IMR-90 (cell line): ENCODE data around the gene KIF1A. TPM values are rescaled to one million over a fixed set of nuclear protein-coding genes. Genes with fewer than 3 reads are reported as not detected.

Experiments used
- ATAC-seq: fragments of 200-7000 bp; cut with Tn5 transposase; 2 replicates; pipeline ENCODE4 v1.9.1; 2020; ENCODE audit warnings: low read depth, mild to moderate bottlenecking, moderate library complexity
- BruUV-seq: library from RNA; stranded (reverse); fragments of 400-500 nt; replicated peaks from 2 replicates; lab custom pipeline; 2021; lab: Mats Ljungman, UMichigan
- CTCF ChIA-PET: fragments of 300-600 bp; formaldehyde crosslinking; extraction: SDS; loops from one replicate; lab custom pipeline; 2021; ENCODE audit warnings: antibody characterized with exemption; lab: Yijun Ruan, JAX
- POLR2A ChIA-PET: fragments of 300-600 bp; sonication (Branson Sonifier 250); formaldehyde crosslinking; loops from one replicate; lab custom pipeline; 2022; ENCODE audit warnings: antibody characterized with exemption; ENCODE audit not compliant: unreplicated experiment; lab: Charles Lee
- DNase-seq: peaks from one replicate; pipeline ENCODE4 v3.0.0; 2013
- H2AFZ ChIP-seq: replicated peaks from 2 replicates; pipeline ENCODE3; 2013; ENCODE audit warnings: low read length, mild to moderate bottlenecking; ENCODE audit not compliant: poor library complexity
- H2AK5ac ChIP-seq: 2 replicates; pipeline ENCODE4 v1.6.1; 2013; ENCODE audit warnings: low read depth, low read length, inconsistent platforms
- H2AK9ac ChIP-seq: replicated peaks from 2 replicates; pipeline ENCODE3; 2013; ENCODE audit warnings: mild to moderate bottlenecking, low read depth, low read length, moderate library complexity; ENCODE audit not compliant: poor library complexity
- H2BK120ac ChIP-seq: 2 replicates; pipeline ENCODE4 v1.6.1; 2013; ENCODE audit warnings: low read depth, low read length, inconsistent platforms
- H2BK15ac ChIP-seq: 3 replicates; pipeline ENCODE4 v1.6.1; 2013; ENCODE audit warnings: low read depth, low read length, inconsistent platforms
- H2BK20ac ChIP-seq: 2 replicates; pipeline ENCODE4 v1.6.1; 2013; ENCODE audit warnings: low read depth, mild to moderate bottlenecking, inconsistent platforms, low read length, moderate library complexity
- H2BK5ac ChIP-seq: 2 replicates; pipeline ENCODE4 v1.6.1; 2013; ENCODE audit warnings: mild to moderate bottlenecking, low read depth, low read length, inconsistent platforms; ENCODE audit not compliant: poor library complexity, severe bottlenecking
- H3K14ac ChIP-seq: replicated peaks from 2 replicates; pipeline ENCODE4 v1.6.1; 2013; ENCODE audit warnings: low read depth, low read length, inconsistent platforms
- H3K18ac ChIP-seq: 2 replicates; pipeline ENCODE4 v1.6.1; 2013; ENCODE audit warnings: low read depth, low read length, control low read depth
- H3K23ac ChIP-seq: 2 replicates; pipeline ENCODE4 v1.6.1; 2013; ENCODE audit warnings: low read depth, low read length, inconsistent platforms
- H3K27ac ChIP-seq: 2 replicates; pipeline ENCODE4 v1.5.1; 2013; ENCODE audit warnings: mild to moderate bottlenecking, control low read depth, low read length; ENCODE audit not compliant: insufficient read depth
- H3K27me3 ChIP-seq: 2 replicates; pipeline ENCODE4 v1.6.1; 2013; ENCODE audit warnings: low read length; ENCODE audit not compliant: control insufficient read depth, insufficient read depth
- H3K36me3 ChIP-seq: 2 replicates; pipeline ENCODE4 v1.6.1; 2013; ENCODE audit warnings: low read length, mixed read lengths; ENCODE audit not compliant: control insufficient read depth, insufficient read depth
- H3K4ac ChIP-seq: 2 replicates; pipeline ENCODE4 v1.6.1; 2013; ENCODE audit warnings: low read depth, low read length, inconsistent platforms
- H3K4me1 ChIP-seq: 2 replicates; pipeline ENCODE4 v1.6.1; 2013; ENCODE audit warnings: low read length, mixed read lengths; ENCODE audit not compliant: control insufficient read depth, insufficient read depth
- H3K4me2 ChIP-seq: 2 replicates; pipeline ENCODE4 v1.6.1; 2013; ENCODE audit warnings: low read depth, mild to moderate bottlenecking, control low read depth, low read length, moderate library complexity
- H3K4me3 ChIP-seq: 2 replicates; pipeline ENCODE4 v1.5.1; 2013; ENCODE audit warnings: low read depth, mild to moderate bottlenecking, control low read depth, low read length, moderate library complexity; ENCODE audit not compliant: insufficient read depth
- H3K56ac ChIP-seq: 2 replicates; pipeline ENCODE4 v1.6.1; 2013; ENCODE audit warnings: low read length, inconsistent platforms; ENCODE audit not compliant: insufficient read depth; ENCODE audit errors: extremely low read depth
- H3K79me1 ChIP-seq, 2 experiments: 2 replicates each; pipeline ENCODE4 v1.6.1; 2013; ENCODE audit warnings: low read length in 2 of 2, inconsistent platforms in 1 of 2, low read depth in 1 of 2
- H3K9ac ChIP-seq: 2 replicates; pipeline ENCODE4 v1.6.1; 2013; ENCODE audit warnings: low read depth, low read length, control low read depth
- H3K9me1 ChIP-seq: 2 replicates; pipeline ENCODE4 v1.6.1; 2013; ENCODE audit warnings: low read length, inconsistent platforms; ENCODE audit not compliant: insufficient read depth
- H3K9me3 ChIP-seq: 2 replicates; pipeline ENCODE4 v1.6.1; 2013; ENCODE audit warnings: low read length; ENCODE audit not compliant: control insufficient read depth, insufficient read depth
- H4K20me1 ChIP-seq: 2 replicates; pipeline ENCODE4 v1.6.1; 2013; ENCODE audit warnings: low read length, inconsistent platforms; ENCODE audit not compliant: insufficient read depth
- H4K5ac ChIP-seq: 2 replicates; pipeline ENCODE4 v1.6.1; 2013; ENCODE audit warnings: mild to moderate bottlenecking, low read depth, low read length, control low read depth
- H4K8ac ChIP-seq, 2 experiments: 2 replicates each; pipeline ENCODE4 v1.6.1; 2013; ENCODE audit warnings: low read depth in 2 of 2, low read length in 2 of 2, control low read depth in 1 of 2, inconsistent platforms in 1 of 2
- H4K91ac ChIP-seq: 2 replicates; pipeline ENCODE4 v1.6.1; 2013; ENCODE audit warnings: low read depth, low read length, inconsistent platforms; ENCODE audit not compliant: insufficient read depth
- BHLHE40 ChIP-seq: fragments of 150-350 bp; IDR thresholded peaks from 2 replicates; pipeline ENCODE4 v1.6.1; 2016; ENCODE audit warnings: mild to moderate bottlenecking, low read depth, low read length
- CEBPB ChIP-seq: IDR thresholded peaks from 2 replicates; pipeline ENCODE4 v1.6.1; 2012; ENCODE audit warnings: low read depth, low read length, improper control_type of control experiment
- CHD1 ChIP-seq: IDR thresholded peaks from 2 replicates; pipeline ENCODE4 v1.6.1; 2012; ENCODE audit warnings: low read depth, low read length, improper control_type of control experiment
- FOS ChIP-seq: fragments of 150-350 bp; IDR thresholded peaks from 2 replicates; pipeline ENCODE4 v1.6.1; 2016; ENCODE audit warnings: low read depth, low read length
- MAFK ChIP-seq: IDR thresholded peaks from 2 replicates; pipeline ENCODE4 v1.6.1; 2012; ENCODE audit warnings: low read depth, low read length, improper control_type of control experiment
- MAZ ChIP-seq: IDR thresholded peaks from 2 replicates; pipeline ENCODE4 v1.6.1; 2012; ENCODE audit warnings: low read depth, mild to moderate bottlenecking, low read length, improper control_type of control experiment, moderate library complexity, borderline replicate concordance
- MXI1 ChIP-seq: IDR thresholded peaks from 2 replicates; pipeline ENCODE4 v1.6.1; 2012; ENCODE audit warnings: low read depth, mild to moderate bottlenecking, low read length, moderate library complexity, borderline replicate concordance
- NFE2L2 ChIP-seq: fragments of 150-350 bp; IDR thresholded peaks from 2 replicates; pipeline ENCODE4 v1.6.1; 2016; ENCODE audit warnings: low read depth, mild to moderate bottlenecking, low read length
- POLR2A ChIP-seq: IDR thresholded peaks from 2 replicates; pipeline ENCODE4 v1.6.1; 2012; ENCODE audit warnings: mild to moderate bottlenecking, low read depth, low read length
- RAD21 ChIP-seq: IDR thresholded peaks from 2 replicates; pipeline ENCODE4 v1.6.1; 2012; ENCODE audit warnings: low read length, improper control_type of control experiment
- RCOR1 ChIP-seq: IDR thresholded peaks from 2 replicates; pipeline ENCODE4 v1.6.1; 2012; ENCODE audit warnings: mild to moderate bottlenecking, low read length, improper control_type of control experiment; ENCODE audit not compliant: insufficient replicate concordance
- RFX5 ChIP-seq: IDR thresholded peaks from 2 replicates; pipeline ENCODE4 v1.8.0; 2012; ENCODE audit warnings: low read depth, mild to moderate bottlenecking, low read length, moderate library complexity
- SMC3 ChIP-seq: fragments of 150-350 bp; IDR thresholded peaks from 2 replicates; pipeline ENCODE4 v1.6.1; 2016; ENCODE audit warnings: low read depth, mild to moderate bottlenecking, antibody characterized with exemption, low read length, moderate library complexity
- WGBS, 2 experiments: methylation state at CpG; one replicate each; pipeline versions ENCODE4 v1.1.5 to v1.1.7; 2013; ENCODE audit warnings: missing lambda C conversion rate in 2 of 2; ENCODE audit not compliant: insufficient read length in 1 of 2; ENCODE audit errors: extremely low coverage in 2 of 2; 5-methylcytosine and 5-hydroxymethylcytosine counted together
- dilution Hi-C: fragments of 300-500 bp; cut with HindIII; formaldehyde crosslinking; loops from one replicate; pipeline ENCODE4 v1.14.3; 2018; ENCODE audit warnings: low sequenced_read_pairs; ENCODE audit not compliant: unreplicated experiment
- in situ Hi-C: fragments of 300-500 bp; cut with MboI; formaldehyde crosslinking; loops from 3 replicates; pipeline ENCODE4 v1.14.3; 2019; ENCODE audit warnings: low sequenced_read_pairs, inconsistent platforms, mixed read lengths
- intact Hi-C: fragments of 100-400 bp; cut with micrococcal nuclease; formaldehyde crosslinking; loops from 2 replicates; pipeline ENCODE4 v1.10.0; 2022
- polyA plus RNA-seq, 3 experiments: library from polyadenylated mRNA; depleted of rRNA; stranded (reverse); fragments of >200 nt; gene quantifications; 2 replicates each; pipeline ENCODE4 v1.2.3, GENCODE V29; 2012; ENCODE audit warnings: low replicate concordance in 1 of 3
- total RNA-seq: library from RNA; depleted of rRNA; stranded (reverse); fragments of >200 nt; gene quantifications from 2 replicates; pipeline ENCODE4 v1.2.3, GENCODE V29; 2012
- TF ChIP-seq, protein P1 (sequence below): fragments of 150-350 bp; IDR thresholded peaks from 2 replicates; pipeline ENCODE4 v1.6.1; 2016; ENCODE audit warnings: low read depth, mild to moderate bottlenecking, low read length, moderate library complexity, borderline replicate concordance
- TF ChIP-seq, protein P2 (sequence below): conservative IDR thresholded peaks from 2 replicates; pipeline ENCODE4 v1.5.1; 2012; ENCODE audit warnings: mild to moderate bottlenecking, low read depth, low read length, improper control_type of control experiment
- TF ChIP-seq, protein P3 (sequence below): fragments of 150-350 bp; IDR thresholded peaks from 2 replicates; pipeline ENCODE4 v1.6.1; 2017; ENCODE audit warnings: mild to moderate bottlenecking, antibody characterized with exemption, low read length, low read depth

Gene KIF1A
- total and polyA plus RNA-seq, 2 of the 4 experiments (the other 2 are of a cell fraction), result under 0.01 TPM; not detected in 1

DNA sequence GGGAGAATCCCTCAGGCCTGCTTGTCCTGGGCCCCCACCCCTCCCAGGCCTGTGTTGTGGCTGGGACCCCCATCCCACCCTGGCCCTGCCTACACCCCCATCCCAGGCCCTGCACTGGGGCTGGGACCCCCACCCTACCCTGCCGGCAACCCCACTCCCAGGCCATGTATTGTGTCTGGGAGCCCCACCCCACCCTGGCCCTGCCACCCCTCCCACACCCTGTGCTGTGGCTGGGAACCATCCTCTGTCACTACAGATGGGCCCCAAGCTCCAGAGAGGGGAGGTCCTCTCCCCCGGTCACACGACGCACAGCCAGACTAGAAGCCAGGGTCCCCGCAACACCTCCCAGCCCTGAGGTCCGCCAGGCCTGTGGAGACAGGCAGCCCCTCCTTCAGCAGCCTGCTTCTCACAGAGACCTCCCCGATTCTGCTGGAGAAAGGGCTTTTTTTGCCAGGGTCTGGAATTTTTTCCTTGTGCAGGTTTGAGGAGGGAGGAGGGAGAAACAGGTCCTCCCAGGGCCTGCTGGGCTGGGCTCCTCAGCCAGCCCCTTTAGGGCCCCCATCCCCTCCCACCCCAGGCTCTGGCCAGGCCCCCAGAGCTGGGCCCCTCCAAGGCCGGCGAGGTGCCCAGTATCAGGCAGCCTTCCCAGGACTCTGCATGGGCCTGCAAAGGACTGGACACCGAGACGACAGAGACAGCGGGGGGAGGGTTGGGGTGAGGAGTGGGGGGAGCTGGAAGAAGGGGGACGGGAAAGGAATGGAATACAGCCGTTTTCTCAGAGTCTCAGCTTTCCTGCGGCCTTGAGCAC, 28.0 kb downstream of the KIF1A start:
- Histone ChIP-seq H3K4me1 (no peaks in the 10 kb centered on the region), H2AK5ac (no peak overlapping the region), H2AK9ac (no peak overlapping the region), H3K4me2 (no peak overlapping the region), H4K20me1 (no peaks in the 10 kb centered on the region), H2BK5ac (no peak overlapping the region), H4K8ac (no peak overlapping the region), H3K36me3 (no peaks in the 10 kb centered on the region), H4K5ac (no peak overlapping the region), H3K23ac (no peak overlapping the region), H3K18ac (no peak overlapping the region), H2BK20ac (no peak overlapping the region), H3K9ac (no peak overlapping the region), H3K27me3 (peaks cover 34% of the 10 kb centered on the region), H2BK120ac (no peak overlapping the region), H3K56ac (no peak overlapping the region), H3K79me1 (no peaks in the 10 kb centered on the region), H2BK15ac (no peak overlapping the region), H3K4me3 (no peak overlapping the region), H3K4ac (no peak overlapping the region), H3K9me1 (no peaks in the 10 kb centered on the region), H3K9me3 (no peaks in the 10 kb centered on the region), H2AFZ (no peak overlapping the region), H3K27ac (no peak overlapping the region), H4K91ac (no peak overlapping the region), H3K14ac (no peak overlapping the region)
- ChIA-PET CTCF (no interaction called here), POLR2A (no interaction called here)
- TF ChIP-seq RFX5, result no peak
- no peak for TF ChIP-seq SMC3
- TF ChIP-seq, protein P1, sequence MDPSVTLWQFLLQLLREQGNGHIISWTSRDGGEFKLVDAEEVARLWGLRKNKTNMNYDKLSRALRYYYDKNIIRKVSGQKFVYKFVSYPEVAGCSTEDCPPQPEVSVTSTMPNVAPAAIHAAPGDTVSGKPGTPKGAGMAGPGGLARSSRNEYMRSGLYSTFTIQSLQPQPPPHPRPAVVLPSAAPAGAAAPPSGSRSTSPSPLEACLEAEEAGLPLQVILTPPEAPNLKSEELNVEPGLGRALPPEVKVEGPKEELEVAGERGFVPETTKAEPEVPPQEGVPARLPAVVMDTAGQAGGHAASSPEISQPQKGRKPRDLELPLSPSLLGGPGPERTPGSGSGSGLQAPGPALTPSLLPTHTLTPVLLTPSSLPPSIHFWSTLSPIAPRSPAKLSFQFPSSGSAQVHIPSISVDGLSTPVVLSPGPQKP, result no peak
- no peak for TF ChIP-seq CEBPB
- TF ChIP-seq POLR2A, result no peak
- no peak for TF ChIP-seq MAFK
- TF ChIP-seq FOS, result no peak
- TF ChIP-seq MXI1, result no peak
- TF ChIP-seq MAZ, result no peak
- no peak for TF ChIP-seq BHLHE40
- TF ChIP-seq NFE2L2, result no peak
- TF ChIP-seq, protein P2, sequence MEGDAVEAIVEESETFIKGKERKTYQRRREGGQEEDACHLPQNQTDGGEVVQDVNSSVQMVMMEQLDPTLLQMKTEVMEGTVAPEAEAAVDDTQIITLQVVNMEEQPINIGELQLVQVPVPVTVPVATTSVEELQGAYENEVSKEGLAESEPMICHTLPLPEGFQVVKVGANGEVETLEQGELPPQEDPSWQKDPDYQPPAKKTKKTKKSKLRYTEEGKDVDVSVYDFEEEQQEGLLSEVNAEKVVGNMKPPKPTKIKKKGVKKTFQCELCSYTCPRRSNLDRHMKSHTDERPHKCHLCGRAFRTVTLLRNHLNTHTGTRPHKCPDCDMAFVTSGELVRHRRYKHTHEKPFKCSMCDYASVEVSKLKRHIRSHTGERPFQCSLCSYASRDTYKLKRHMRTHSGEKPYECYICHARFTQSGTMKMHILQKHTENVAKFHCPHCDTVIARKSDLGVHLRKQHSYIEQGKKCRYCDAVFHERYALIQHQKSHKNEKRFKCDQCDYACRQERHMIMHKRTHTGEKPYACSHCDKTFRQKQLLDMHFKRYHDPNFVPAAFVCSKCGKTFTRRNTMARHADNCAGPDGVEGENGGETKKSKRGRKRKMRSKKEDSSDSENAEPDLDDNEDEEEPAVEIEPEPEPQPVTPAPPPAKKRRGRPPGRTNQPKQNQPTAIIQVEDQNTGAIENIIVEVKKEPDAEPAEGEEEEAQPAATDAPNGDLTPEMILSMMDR, result no peak
- TF ChIP-seq RCOR1, result no peak
- no peak for TF ChIP-seq CHD1
- TF ChIP-seq RAD21, result no peak
- TF ChIP-seq, protein P3, sequence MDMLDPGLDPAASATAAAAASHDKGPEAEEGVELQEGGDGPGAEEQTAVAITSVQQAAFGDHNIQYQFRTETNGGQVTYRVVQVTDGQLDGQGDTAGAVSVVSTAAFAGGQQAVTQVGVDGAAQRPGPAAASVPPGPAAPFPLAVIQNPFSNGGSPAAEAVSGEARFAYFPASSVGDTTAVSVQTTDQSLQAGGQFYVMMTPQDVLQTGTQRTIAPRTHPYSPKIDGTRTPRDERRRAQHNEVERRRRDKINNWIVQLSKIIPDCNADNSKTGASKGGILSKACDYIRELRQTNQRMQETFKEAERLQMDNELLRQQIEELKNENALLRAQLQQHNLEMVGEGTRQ, result no peak
- BruUV-seq, result no TSS peak
- no CpG with 5 or more reads among the region's 15 CpGs for WGBS, 2 experiments
- intact Hi-C loops, result no loop called here
- in situ Hi-C loops, result no loop called here
- DNase-seq (no peak), ATAC-seq (peak; percentile 40)
- dilution Hi-C loops, result no loop called here
